Parathyroid adenoma (tissue), 2 donors: ENCODE data around the gene RAI14.

ENCODE experiments used
- H2AFZ ChIP-seq: fragments of 300-600 bp; sonication (generic); one replicate; pipeline ENCODE4 v1.7.0; 2017; ENCODE audit warnings: antibody characterized with exemption, mild to moderate bottlenecking
- H3K27ac ChIP-seq: fragments of 300-600 bp; sonication (generic); one replicate; pipeline ENCODE4 v1.7.0; 2017
- H3K27me3 ChIP-seq: fragments of 300-600 bp; sonication (generic); one replicate; pipeline ENCODE4 v1.7.0; 2017; ENCODE audit warnings: low read length; ENCODE audit not compliant: control insufficient read depth, insufficient read depth
- H3K36me3 ChIP-seq: fragments of 300-600 bp; sonication (generic); one replicate; pipeline ENCODE4 v1.7.0; 2017; ENCODE audit warnings: low read length; ENCODE audit not compliant: control insufficient read depth, insufficient read depth
- H3K4me1 ChIP-seq: fragments of 300-600 bp; sonication (generic); one replicate; pipeline ENCODE4 v1.7.0; 2017; ENCODE audit warnings: control low read depth
- H3K4me2 ChIP-seq: fragments of 300-600 bp; sonication (generic); one replicate; pipeline ENCODE4 v1.7.0; 2017; ENCODE audit warnings: low read length
- H3K4me3 ChIP-seq: fragments of 300-600 bp; sonication (generic); one replicate; pipeline ENCODE4 v1.7.0; 2017; ENCODE audit warnings: low read depth, low read length
- H3K79me2 ChIP-seq: fragments of 300-600 bp; sonication (generic); one replicate; pipeline ENCODE4 v1.7.0; 2017; ENCODE audit warnings: control low read depth
- H3K9ac ChIP-seq: fragments of 300-600 bp; sonication (generic); one replicate; pipeline ENCODE4 v1.7.0; 2017; ENCODE audit warnings: mild to moderate bottlenecking
- H3K9me3 ChIP-seq: fragments of 300-600 bp; sonication (generic); one replicate; pipeline ENCODE4 v1.7.0; 2017; ENCODE audit warnings: low read length; ENCODE audit not compliant: control insufficient read depth
- TF ChIP-seq, protein P1 (sequence below): fragments of 300-600 bp; sonication (generic); IDR thresholded peaks from one replicate; pipeline ENCODE4 v1.7.0; 2017; ENCODE audit warnings: antibody characterized with exemption, mild to moderate bottlenecking
- donor health status: primary hyperparathyroidism.

The RAI14 gene

DNA sequence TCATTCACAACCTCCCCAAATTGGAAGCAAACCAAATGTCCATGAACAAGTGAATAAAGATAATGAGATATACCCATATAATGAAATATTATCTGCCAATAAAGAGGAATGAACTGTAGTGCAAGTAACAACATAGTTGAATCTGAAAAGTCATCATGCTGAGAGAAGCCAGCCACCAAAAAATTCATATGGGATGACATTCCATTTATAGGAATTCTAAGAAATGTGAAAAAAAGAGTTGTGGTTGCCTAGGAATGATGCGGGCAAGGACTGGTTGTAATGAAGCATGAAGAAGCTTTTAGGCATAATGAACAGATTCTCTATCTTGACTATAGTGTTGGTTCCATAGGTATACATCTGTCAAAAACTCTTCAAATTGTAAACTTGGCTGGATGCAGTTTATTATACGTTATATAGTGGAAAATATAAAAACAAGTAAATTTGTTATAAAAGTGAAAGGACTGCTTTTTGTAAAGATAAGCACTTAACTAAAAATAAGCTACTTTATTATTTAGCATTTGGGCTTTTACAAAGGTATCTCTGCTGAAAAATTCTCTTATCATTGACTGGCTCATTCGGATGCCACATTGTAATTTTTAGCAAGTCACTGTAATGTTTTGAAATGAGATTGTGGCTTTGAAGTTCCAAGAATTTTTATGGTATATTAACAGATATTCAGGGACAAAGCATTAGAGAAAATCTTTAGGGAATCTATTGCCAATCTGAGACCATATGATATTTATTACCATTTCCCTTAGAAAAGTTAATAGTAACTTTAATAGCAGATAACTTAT is 161.6 kb downstream of the RAI14 start:
- TF ChIP-seq, protein P1, sequence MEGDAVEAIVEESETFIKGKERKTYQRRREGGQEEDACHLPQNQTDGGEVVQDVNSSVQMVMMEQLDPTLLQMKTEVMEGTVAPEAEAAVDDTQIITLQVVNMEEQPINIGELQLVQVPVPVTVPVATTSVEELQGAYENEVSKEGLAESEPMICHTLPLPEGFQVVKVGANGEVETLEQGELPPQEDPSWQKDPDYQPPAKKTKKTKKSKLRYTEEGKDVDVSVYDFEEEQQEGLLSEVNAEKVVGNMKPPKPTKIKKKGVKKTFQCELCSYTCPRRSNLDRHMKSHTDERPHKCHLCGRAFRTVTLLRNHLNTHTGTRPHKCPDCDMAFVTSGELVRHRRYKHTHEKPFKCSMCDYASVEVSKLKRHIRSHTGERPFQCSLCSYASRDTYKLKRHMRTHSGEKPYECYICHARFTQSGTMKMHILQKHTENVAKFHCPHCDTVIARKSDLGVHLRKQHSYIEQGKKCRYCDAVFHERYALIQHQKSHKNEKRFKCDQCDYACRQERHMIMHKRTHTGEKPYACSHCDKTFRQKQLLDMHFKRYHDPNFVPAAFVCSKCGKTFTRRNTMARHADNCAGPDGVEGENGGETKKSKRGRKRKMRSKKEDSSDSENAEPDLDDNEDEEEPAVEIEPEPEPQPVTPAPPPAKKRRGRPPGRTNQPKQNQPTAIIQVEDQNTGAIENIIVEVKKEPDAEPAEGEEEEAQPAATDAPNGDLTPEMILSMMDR: no peak
- Histone ChIP-seq H3K79me2 (no peaks in the 10 kb centered on the region), H3K9ac (no peak overlapping the region), H3K9me3 (no peaks in the 10 kb centered on the region), H3K36me3 (no peaks in the 10 kb centered on the region), H3K27ac (no peak overlapping the region), H3K4me3 (no peak overlapping the region), H3K27me3 (no peaks in the 10 kb centered on the region), H2AFZ (no peak overlapping the region), H3K4me2 (no peak overlapping the region), H3K4me1 (no peaks in the 10 kb centered on the region)

GRCh38 chr5:34818717-34819116 is 162.6 kb downstream of the RAI14 start:
- Histone ChIP-seq H2AFZ (no peak overlapping the region), H3K9ac (no peak overlapping the region), H3K4me3 (no peak overlapping the region), H3K9me3 (no peaks in the 10 kb centered on the region), H3K79me2 (no peaks in the 10 kb centered on the region), H3K4me2 (no peak overlapping the region), H3K4me1 (no peaks in the 10 kb centered on the region), H3K27me3 (no peaks in the 10 kb centered on the region), H3K36me3 (no peaks in the 10 kb centered on the region), H3K27ac (no peak overlapping the region)
- TF ChIP-seq, protein P1: no peak

- H3K27me3 ChIP-seq: no peaks in the 10 kb centered on the region
- H3K9ac ChIP-seq: no peak overlapping the region
- H3K36me3 ChIP-seq: no peaks in the 10 kb centered on the region
- H3K79me2 ChIP-seq: no peaks in the 10 kb centered on the region
- H3K27ac ChIP-seq: no peak overlapping the region
- TF ChIP-seq, protein P1: no peak
- H3K4me2 ChIP-seq: no peak overlapping the region
- H3K4me1 ChIP-seq: no peaks in the 10 kb centered on the region
- no peak overlapping the region for H3K4me3 ChIP-seq
- H3K9me3 ChIP-seq: no peaks in the 10 kb centered on the region
- no peak overlapping the region for H2AFZ ChIP-seq
Observed at GRCh38 chr5:34820593-34820992, 164.5 kb downstream of the RAI14 start.

GRCh38 chr5:34822956-34823715 is 167.0 kb downstream of the RAI14 start:
- Histone ChIP-seq H3K36me3 (no peaks in the 10 kb centered on the region), H2AFZ (no peak overlapping the region), H3K9me3 (no peaks in the 10 kb centered on the region), H3K4me2 (no peak overlapping the region), H3K4me3 (no peak overlapping the region), H3K4me1 (no peaks in the 10 kb centered on the region), H3K27ac (no peak overlapping the region), H3K79me2 (no peaks in the 10 kb centered on the region), H3K9ac (no peak overlapping the region), H3K27me3 (no peaks in the 10 kb centered on the region)
- TF ChIP-seq, protein P1: no peak
